Measurements from ENCODE around the gene TEX53. TPM values are rescaled to one million over a fixed set of nuclear protein-coding genes. Genes with fewer than 3 reads are reported as not detected.

The TEX53 gene
- total RNA-seq, 4 donors from 2014 or later: not detected

DNA sequence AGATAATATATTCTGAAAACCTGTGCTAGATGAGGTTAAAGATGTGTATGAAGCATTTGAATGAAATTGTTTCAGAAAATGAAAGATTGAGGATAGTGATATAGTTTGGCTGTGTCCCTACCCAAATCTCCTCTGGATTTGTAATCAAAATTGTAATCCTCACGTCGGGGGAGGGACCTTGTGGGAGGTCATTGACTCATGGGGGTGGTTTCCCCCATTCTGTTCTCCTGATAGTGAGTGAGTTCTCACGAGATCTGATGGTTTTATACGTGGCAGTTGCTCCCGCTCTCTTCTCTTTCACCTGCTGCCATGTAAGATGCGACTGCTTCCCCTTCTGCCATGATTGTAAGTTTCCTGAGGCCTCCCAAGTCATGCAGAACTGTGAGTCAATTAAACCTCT is 26.4 kb upstream of the TEX53 start:
- H3K4me3 ChIP-seq (ENCODE audit: low read depth, poor library complexity, severe bottlenecking): no peak overlapping the region
- no peak for DNase-seq (ENCODE audit: low spot score in 2 of 2)
- WGBS, 2 donors: 82 to 87% methylated on average over 6 of the region's 6 CpGs
- TF ChIP-seq, protein P1, sequence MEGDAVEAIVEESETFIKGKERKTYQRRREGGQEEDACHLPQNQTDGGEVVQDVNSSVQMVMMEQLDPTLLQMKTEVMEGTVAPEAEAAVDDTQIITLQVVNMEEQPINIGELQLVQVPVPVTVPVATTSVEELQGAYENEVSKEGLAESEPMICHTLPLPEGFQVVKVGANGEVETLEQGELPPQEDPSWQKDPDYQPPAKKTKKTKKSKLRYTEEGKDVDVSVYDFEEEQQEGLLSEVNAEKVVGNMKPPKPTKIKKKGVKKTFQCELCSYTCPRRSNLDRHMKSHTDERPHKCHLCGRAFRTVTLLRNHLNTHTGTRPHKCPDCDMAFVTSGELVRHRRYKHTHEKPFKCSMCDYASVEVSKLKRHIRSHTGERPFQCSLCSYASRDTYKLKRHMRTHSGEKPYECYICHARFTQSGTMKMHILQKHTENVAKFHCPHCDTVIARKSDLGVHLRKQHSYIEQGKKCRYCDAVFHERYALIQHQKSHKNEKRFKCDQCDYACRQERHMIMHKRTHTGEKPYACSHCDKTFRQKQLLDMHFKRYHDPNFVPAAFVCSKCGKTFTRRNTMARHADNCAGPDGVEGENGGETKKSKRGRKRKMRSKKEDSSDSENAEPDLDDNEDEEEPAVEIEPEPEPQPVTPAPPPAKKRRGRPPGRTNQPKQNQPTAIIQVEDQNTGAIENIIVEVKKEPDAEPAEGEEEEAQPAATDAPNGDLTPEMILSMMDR (IDR thresholded peaks at IDR 0.05): no peak
- no peak for TF ChIP-seq POLR2A (IDR thresholded peaks at IDR 0.05)
- intact Hi-C loops (cut with DNase I; ENCODE audit: low total_unique reads): loop anchor here (10.0 kb wide), 1 partner anchor 331 kb away; no protein-coding TSS in a partner anchor

DNA sequence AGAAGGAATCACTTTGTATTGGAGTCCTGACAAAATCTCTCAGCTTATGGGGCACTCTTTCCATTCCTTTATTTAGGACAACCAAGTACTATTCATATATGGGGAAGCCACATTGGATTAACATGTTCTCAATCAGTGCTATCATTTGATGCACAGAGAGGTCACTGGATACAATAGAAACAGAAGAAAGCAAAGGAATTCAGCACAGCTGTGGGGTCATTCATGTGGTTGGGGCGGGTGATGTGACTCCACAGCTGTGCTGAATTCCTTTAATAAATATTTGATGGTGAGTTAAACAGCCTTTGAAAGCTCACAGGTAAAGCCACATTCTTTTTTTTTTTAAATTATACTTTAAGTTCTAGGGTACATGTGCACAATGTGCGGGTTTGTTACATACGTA is 25.2 kb upstream of the TEX53 start:
- TF ChIP-seq, protein P1 (IDR thresholded peaks at IDR 0.05): no peak
- no peak for TF ChIP-seq POLR2A (IDR thresholded peaks at IDR 0.05)
- no peak overlapping the region for H3K4me3 ChIP-seq (ENCODE audit: low read depth, poor library complexity, severe bottlenecking)
- DNase-seq (ENCODE audit: low spot score in 2 of 2): no peak
- 88 to 90% methylated on average over 3 of the region's 3 CpGs for WGBS, 2 donors
- intact Hi-C loops (cut with DNase I; ENCODE audit: low total_unique reads): loop anchor here (10.0 kb wide), 1 partner anchor 332 kb away; no protein-coding TSS in a partner anchor

DNA sequence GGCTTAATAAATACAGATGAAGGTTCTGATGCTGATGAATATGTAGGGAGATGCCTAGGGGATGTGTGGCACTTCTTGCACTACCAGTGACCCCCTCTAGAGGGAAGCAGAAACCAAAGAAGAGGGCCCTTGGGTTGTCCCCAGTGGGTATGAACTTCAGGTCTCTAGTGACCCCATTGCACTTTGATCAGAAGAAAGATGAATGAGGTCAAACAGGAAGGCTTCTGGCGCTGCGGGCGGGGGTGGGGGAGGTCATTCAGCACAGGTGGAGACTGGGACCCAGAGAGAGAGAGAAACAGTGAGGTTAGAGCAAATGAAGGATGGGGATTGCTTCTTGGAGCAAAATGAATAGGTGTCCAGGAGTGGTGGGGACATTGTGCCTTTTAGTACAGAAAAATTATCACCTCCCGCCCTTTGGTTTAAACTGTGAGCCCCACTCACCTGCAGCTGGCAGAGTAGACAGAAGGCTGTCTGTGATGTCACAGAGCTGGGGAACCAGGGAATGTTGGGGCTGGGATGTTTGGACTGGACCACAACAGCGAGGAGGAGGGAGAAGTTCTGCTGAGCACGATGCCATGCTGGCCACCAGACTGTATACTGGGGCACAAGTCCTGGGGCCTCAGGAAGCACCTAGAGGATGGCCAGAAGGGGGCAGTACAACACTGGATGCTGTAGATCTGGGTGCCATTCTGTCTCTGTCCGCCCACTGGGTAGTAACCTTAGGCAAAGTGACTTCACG is 24.2 kb upstream of the TEX53 start, which contains the start of gene TEX48:
Gene TEX48, minus strand, starts transcription at position 599 of the 739 bp plus-strand sequence. CDS start 10,469 bp downstream, outside the sequence.
- TF ChIP-seq, protein P1 (IDR thresholded peaks at IDR 0.05): peak in 1 of 3 donors; percentile 9
- no peak for TF ChIP-seq POLR2A (IDR thresholded peaks at IDR 0.05)
- WGBS, 2 donors: 42 to 58% methylated on average over 8 of the region's 8 CpGs
- peak in 1 of 2 donors; percentile 23 for DNase-seq (ENCODE audit: low spot score in 2 of 2)
- no peak within 1 kb of the TSS for H3K4me3 ChIP-seq (ENCODE audit: low read depth, poor library complexity, severe bottlenecking)
- intact Hi-C loops (cut with DNase I; ENCODE audit: low total_unique reads): loop anchor here (10.0 kb wide), 1 partner anchor 333 kb away; no protein-coding TSS in a partner anchor

DNA sequence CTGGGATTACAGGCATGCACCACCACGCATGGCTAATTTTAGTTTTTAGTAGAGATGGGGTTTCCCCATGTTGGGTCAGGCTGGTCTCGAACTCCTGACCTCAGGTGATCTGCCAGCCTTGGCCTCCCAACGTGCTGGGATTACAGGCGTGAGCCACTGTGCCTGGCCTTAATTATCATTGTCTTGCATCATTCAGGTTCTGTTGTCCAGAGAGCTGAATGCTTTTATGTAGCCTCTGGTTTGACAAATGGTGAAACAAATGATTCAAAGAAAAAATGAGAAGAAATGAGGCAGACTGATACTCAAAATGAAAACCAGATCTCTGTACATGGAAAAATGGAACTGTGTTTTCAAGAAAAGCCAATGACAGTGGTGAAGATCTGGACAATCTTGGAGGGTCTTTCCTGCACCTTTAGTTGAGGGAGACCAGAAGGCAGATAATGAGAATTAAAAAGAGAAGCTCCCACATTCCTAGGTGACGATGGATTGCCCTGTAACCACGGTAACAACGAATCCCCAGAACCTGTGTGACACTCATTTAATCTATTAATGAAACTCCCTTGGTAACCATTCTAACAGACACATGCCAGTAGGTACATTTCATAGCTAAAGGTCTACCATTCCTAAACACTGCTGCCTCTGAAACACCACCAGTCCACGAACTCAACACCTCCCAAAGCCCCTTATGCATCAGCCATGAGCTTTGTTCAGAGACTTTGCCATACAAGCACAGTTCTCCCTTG is 22.8 kb upstream of the TEX53 start:
- no peak overlapping the region for H3K4me3 ChIP-seq (ENCODE audit: low read depth, poor library complexity, severe bottlenecking)
- no peak for TF ChIP-seq POLR2A (IDR thresholded peaks at IDR 0.05)
- TF ChIP-seq, protein P1 (IDR thresholded peaks at IDR 0.05): no peak
- intact Hi-C loops (cut with DNase I; ENCODE audit: low total_unique reads): loop anchor here (10.0 kb wide), 1 partner anchor 334 kb away; no protein-coding TSS in a partner anchor
- no peak for DNase-seq (ENCODE audit: low spot score in 2 of 2)
- 67 to 68% methylated on average over 8 of the region's 8 CpGs for WGBS, 2 donors

DNA sequence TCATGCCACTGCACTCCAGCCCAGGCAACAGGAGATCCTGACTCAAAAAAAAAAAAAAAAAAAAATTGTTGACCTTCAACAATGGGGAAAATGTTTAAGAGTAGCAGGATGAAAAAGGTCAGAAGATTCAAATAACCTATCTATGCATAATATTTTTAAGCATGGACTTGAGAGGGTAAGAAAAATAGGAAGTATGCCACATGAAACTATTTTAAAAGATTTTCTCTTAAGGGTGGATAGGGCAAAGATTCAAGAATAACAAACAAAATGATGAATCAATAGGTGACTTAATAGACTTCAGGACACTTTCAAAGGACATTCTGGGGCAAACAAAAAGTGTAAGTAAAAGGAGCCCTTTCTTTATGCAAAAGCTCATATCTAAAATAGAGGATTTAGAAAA is 21.2 kb upstream of the TEX53 start:
- no peak overlapping the region for H3K4me3 ChIP-seq (ENCODE audit: low read depth, poor library complexity, severe bottlenecking)
- intact Hi-C loops (cut with DNase I; ENCODE audit: low total_unique reads): no loop called here
- TF ChIP-seq, protein P1 (IDR thresholded peaks at IDR 0.05): no peak
- TF ChIP-seq POLR2A (IDR thresholded peaks at IDR 0.05): no peak
- no peak for DNase-seq (ENCODE audit: low spot score in 2 of 2)

All from lower leg skin (tissue), 4 donors.